NB4 (cell line): Measurements from ENCODE around the gene CLEC2L.

Source experiments
- CTCF ChIP-seq: IDR thresholded peaks from one replicate; pipeline ENCODE4 v1.5.1; 2012; ENCODE audit warnings: low read depth, low read length
- MAX ChIP-seq: IDR thresholded peaks from 2 replicates; pipeline ENCODE4 v1.6.1; 2011; ENCODE audit warnings: low read depth, low read length
- POLR2A ChIP-seq: IDR thresholded peaks from 2 replicates; pipeline ENCODE4 v1.6.1; 2011; ENCODE audit warnings: mild to moderate bottlenecking; ENCODE audit not compliant: insufficient read length; ENCODE audit errors: extremely low read depth

GRCh38 chr7:139585042-139585441 lies 61.6 kb downstream of the CLEC2L start:
- no peak for TF ChIP-seq CTCF
- no peak for TF ChIP-seq POLR2A
- TF ChIP-seq MAX, result no peak
